Myocyte (in vitro differentiated cells): Measurements from ENCODE around the gene CYP27B1. TPM values are rescaled to one million over a fixed set of nuclear protein-coding genes. Genes with fewer than 3 reads are reported as not detected.

Experiments used
- DNase-seq: peaks from one replicate; pipeline ENCODE4 v3.0.0-alpha.2; 2012; ENCODE audit warnings: low read depth
- polyA plus RNA-seq: library from polyadenylated mRNA; unstranded; fragments of >200 nt; gene quantifications from one replicate; pipeline ENCODE4 v1.2.1, GENCODE V29; 2012; ENCODE audit warnings: missing spikeins
- total RNA-seq: library from RNA; depleted of rRNA; stranded (reverse); fragments of >200 nt; gene quantifications from 2 replicates; pipeline ENCODE4 v1.2.3, GENCODE V29; 2014

CYP27B1 gene
- total RNA-seq = 1.2 TPM in 1 of 2 replicates, not detected in the other
- 0.88 TPM for polyA plus RNA-seq

GRCh38 chr12:57766464-57767304 lies at the start of gene CYP27B1:
CYP27B1 (minus strand) TSS chr12:57767078; CDS start chr12:57767041, 37 bp downstream.
- DNase-seq = no peak

GRCh38 chr12:57816001-57816854 lies 49.4 kb upstream of the CYP27B1 start:
- no peak for DNase-seq

- DNase-seq = no peak
Observed at GRCh38 chr12:57815177-57816000, 48.5 kb upstream of the CYP27B1 start.

DNA sequence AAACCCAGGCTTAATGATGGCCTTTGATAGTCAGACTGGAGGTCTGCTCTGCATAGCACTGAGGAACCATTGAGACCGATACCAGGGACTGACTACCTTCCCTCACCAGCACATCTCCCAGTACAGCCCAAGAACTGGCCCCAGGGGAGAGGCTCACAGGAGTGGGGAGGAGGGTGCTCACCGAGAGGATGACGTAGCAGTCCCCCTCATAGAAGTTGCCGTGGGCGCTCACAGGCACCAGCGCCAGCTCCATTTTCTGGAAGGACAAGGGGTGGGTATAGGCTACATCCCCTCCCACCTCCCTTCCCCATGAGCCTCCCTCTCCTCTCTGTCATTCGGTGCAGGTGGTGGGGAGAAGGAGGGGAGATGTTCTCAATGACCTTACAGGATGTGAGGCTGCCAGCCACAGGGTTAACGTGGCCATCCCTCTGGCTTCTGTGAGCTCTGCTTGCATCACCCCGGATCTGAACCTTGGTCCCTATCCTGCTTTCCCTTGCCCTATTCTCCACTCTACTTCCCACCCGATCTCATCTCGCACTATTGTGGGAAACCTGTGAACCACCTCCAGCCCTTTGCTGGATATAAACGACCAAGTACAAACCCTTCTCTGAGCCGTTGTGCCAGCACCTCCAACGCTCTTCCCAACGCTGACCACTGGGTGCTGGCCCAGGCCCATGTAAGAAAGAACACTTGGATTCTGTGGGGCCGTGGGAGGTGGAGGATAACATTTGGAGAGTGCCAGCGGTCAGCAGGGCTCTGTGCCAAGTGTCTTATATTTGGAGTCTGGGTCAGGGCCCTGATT lies 47.3 kb upstream of the CYP27B1 start:
- peak; percentile 75 for DNase-seq

- no peak for DNase-seq
Observed at GRCh38 chr12:57813111-57813970, 46.5 kb upstream of the CYP27B1 start.

DNA sequence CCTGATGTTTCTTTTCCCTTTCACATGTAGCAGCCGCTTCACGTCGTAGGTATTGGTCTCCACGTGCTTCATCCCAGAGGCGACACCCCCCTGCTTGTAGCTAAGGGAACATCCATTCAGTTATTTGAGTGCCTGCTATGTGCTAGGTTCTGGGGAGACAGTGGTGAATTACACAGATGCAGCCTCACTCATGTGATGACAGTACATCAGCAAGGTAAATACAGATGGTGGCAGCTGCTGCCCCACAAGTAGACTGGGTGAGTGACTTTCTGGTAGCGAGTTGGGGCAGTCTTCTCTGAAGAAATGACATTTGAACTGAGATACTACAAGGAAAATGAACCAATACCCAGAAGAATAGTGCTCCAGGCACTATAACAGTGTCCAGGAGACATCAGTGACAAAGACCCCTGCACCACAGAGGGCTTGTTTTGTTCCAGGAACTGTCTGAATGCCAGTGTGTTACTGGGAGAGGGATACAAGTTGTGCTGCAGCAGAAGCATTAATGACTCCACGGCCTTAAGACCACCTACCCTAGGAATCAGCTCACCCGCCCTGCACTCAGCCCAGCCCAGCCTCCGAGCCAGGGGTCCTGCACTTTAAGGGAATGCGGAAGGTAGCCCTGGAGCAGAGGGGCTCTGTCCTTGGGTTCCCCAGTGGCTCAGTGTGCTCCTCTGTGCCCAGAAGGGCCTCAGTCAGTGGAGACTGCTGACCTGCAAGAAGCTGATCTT lies 44.3 kb upstream of the CYP27B1 start:
- no peak for DNase-seq

GRCh38 chr12:57810450-57810849 lies 43.6 kb upstream of the CYP27B1 start:
- DNase-seq = no peak

DNA sequence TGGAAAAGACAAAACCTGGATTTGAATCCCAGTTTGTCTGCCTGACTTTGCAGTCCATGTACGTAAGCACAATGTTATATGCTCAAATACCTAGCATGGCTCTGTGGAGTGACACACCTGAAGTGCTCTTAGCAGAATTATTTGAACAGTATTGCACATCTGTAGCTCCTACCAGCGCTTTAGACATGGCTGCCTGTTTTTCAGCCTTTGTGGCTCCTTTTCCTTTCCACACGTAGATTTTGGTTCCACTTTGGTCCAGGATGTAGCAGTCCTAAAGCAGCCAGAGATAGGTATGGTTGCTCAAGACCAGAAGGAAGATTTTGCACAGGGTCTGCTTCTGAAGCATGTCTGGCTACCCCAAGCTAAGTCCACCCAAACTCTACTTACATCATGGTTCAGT lies 42.5 kb upstream of the CYP27B1 start:
- DNase-seq = no peak

- DNase-seq = no peak
Observed at GRCh38 chr12:57808351-57808750, 41.5 kb upstream of the CYP27B1 start.

- DNase-seq = no peak
Observed at GRCh38 chr12:57807285-57807684, 40.4 kb upstream of the CYP27B1 start.

GRCh38 chr12:57806677-57807076 lies 39.8 kb upstream of the CYP27B1 start:
- no peak for DNase-seq

DNA sequence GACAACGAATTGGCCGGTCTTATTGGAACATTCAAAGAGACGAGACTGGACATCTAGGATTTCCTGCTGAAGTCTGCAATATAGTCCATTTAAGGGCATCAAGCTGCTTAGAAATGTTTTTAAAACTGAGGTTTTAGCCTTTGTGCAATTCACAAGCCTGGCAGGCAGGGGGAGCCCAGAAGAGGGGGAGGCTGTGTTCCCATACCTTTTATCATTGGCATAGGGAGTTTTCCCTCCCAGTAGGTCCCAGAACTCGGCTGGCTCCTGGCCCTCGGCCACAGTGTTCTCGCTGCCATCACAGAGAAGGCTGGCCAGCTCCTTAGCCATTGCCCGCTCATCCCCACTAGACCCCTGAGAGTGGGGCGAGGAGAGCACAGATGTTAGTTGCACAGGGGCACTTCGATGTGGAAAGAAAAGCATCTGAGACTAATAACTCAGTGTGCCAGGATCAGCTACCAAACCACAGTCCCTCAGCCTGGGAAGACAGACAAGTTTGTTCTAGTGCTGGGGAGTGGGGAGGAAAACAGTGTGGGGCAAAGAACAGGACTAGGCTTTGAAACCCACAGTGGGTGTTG lies 36.5 kb upstream of the CYP27B1 start:
- peak; percentile 32 for DNase-seq

DNA sequence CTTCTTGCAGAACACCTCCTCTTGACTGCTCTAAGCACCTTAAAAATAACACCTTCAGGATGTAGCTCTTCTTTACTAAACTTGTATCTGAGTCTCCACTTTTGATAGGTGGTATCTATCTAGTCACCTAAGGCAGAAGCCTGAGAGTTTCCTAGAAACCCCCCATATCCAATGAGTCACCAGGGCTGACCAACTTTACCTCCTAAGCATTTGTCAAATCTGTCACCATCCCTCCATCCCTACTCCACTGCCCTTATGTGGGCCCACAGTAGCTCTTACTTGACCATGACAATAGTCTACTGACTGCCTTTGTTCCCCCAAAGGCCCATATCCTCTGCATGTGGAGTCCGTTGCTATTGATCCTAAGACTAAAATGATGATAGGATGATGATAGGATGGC lies 35.7 kb upstream of the CYP27B1 start:
- no peak for DNase-seq

DNA sequence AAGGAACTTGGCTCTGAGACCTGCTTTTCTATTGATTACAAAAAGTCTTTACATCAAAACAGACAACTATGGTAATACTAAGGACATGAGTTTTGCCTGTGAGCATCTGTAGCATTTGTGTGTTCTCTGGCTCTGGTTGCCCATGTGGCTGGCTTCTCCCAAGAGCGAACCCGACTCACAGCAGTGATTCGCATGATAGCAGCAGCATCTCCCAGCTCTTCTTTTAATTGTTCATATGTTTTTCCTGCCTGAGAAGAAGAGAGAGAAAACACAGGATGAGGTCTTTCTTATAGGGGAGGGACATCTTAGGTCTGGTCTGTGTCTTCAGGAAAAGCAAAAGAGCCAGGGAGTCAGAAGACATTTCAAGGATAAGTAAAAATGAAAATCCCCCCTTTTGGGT lies 34.1 kb upstream of the CYP27B1 start:
- DNase-seq = no peak

- no peak for DNase-seq
Observed at GRCh38 chr12:57797933-57798332, 31.1 kb upstream of the CYP27B1 start.

- DNase-seq = no peak
Observed at GRCh38 chr12:57796996-57797395, 30.1 kb upstream of the CYP27B1 start.

- DNase-seq = no peak
Observed at GRCh38 chr12:57795354-57795753, 28.5 kb upstream of the CYP27B1 start.

DNA sequence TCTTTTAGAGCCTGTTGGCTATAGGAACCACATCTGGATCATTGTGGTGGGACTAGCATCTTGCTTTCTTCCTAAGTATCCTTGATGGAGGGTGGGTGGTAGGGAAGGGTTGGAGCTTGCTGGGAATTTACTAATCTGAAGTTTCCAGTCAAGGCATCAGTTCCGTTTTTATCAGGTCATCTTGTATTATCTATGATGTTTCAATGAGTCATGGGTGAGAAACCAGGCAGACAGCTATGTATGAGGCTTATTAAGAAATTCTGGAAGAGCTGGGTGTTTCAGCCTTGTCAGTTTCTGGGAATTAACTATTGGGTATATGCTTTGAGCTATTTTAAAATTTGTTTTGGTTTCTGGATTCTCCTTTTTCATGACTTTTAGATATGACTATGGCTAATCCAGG lies 27.0 kb upstream of the CYP27B1 start:
- no peak for DNase-seq
